GM18498 (cell line): Measurements from ENCODE around the gene VWF.
"Not testable (repeated sequence)": the region's sequence is repeated elsewhere in the genome, so short reads cannot be mapped to it uniquely, and the experiment has no call there.

Experiments used
- ATAC-seq: cut with Tn5 transposase; IDR thresholded peaks from one replicate; pipeline ENCODE4 v1.9.1; 2021; ENCODE audit warnings: mild to moderate bottlenecking, moderate library complexity; ENCODE audit not compliant: unreplicated experiment

The VWF gene

GRCh38 chr12:6146509-6146908, 22.0 kb upstream of the VWF start:
- ATAC-seq: no peak

- no peak for ATAC-seq
These were observed 21.1 kb upstream of the VWF start for GRCh38 chr12:6145564-6145963.

- ATAC-seq: no peak
These were observed 18.8 kb upstream of the VWF start for GRCh38 chr12:6143303-6143675.

- not testable (repeated sequence) for ATAC-seq
These were observed 18.2 kb upstream of the VWF start for GRCh38 chr12:6142368-6143302.

- ATAC-seq: not testable (repeated sequence)
These were observed 17.4 kb upstream of the VWF start for GRCh38 chr12:6141731-6142367.

- ATAC-seq: no peak
These were observed 16.4 kb upstream of the VWF start for GRCh38 chr12:6140651-6141447.

GRCh38 chr12:6135071-6135470, 10.6 kb upstream of the VWF start:
- ATAC-seq: no peak

GRCh38 chr12:6133642-6134041, 9.2 kb upstream of the VWF start:
- no peak for ATAC-seq

GRCh38 chr12:6132496-6132895, 8.0 kb upstream of the VWF start:
- ATAC-seq: no peak

- no peak for ATAC-seq
These were observed 789 bp upstream of the VWF start for GRCh38 chr12:6125310-6125608.

- ATAC-seq: no peak
These were observed 1.2 kb downstream of the VWF start for GRCh38 chr12:6123258-6123657.

- ATAC-seq: no peak
These were observed 2.3 kb downstream of the VWF start for GRCh38 chr12:6122201-6122600.

GRCh38 chr12:6120796-6121473, 3.5 kb downstream of the VWF start:
- ATAC-seq: no peak

- ATAC-seq: no peak
These were observed 5.4 kb downstream of the VWF start for GRCh38 chr12:6118891-6119568.

GRCh38 chr12:6116471-6117021, 7.9 kb downstream of the VWF start:
- no peak for ATAC-seq

GRCh38 chr12:6115389-6115788, 9.1 kb downstream of the VWF start:
- ATAC-seq: no peak

GRCh38 chr12:6114476-6114870, 10.0 kb downstream of the VWF start:
- no peak for ATAC-seq

- no peak for ATAC-seq
These were observed 10.6 kb downstream of the VWF start for GRCh38 chr12:6113691-6114475.

GRCh38 chr12:6112004-6112403, 12.5 kb downstream of the VWF start:
- no peak for ATAC-seq

- no peak for ATAC-seq
These were observed 14.5 kb downstream of the VWF start for GRCh38 chr12:6110006-6110405.
